Activated effector memory CD4-positive, alpha-beta T cell treated with Interleukin-2 at 50 U/mL for 16 hours (primary cell): ENCODE results near the gene SEZ6L.

ENCODE experiments used
- DNase-seq: peaks from one replicate; pipeline ENCODE4 v3.0.0-alpha.2; 2020

The SEZ6L gene

DNA sequence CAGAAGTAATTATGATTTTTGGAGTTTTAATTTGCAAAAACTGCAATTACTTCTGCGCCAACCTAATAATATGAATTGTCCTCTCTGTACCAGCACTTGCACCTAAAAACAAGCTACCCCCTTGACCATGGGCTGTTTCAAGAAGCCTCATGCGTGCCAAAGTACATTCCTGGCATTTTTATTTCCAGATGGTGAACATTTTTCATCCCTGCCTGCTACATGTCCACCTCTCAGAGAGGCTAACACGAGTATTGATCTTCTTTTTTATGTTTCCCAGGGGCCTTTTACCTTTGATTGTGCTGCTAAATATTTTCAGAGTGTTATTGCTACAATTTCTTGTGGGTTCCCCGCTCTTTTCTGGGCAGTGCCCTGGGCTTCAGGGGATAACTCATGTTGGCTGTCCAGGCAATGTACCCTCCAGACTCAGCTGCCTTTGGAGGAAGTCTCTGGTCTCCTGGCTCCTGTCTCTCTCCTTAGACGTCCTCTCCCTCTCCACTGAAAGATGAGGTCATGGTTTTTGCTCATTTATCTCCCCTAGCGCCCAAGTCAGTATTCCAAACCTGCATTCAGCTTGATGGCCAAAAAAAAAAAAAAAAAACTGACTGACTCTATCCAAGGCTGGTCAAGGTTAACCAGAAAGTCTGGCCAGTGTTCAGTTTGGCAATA lies 173.6 kb downstream of the SEZ6L start:
- no peak for DNase-seq

DNA sequence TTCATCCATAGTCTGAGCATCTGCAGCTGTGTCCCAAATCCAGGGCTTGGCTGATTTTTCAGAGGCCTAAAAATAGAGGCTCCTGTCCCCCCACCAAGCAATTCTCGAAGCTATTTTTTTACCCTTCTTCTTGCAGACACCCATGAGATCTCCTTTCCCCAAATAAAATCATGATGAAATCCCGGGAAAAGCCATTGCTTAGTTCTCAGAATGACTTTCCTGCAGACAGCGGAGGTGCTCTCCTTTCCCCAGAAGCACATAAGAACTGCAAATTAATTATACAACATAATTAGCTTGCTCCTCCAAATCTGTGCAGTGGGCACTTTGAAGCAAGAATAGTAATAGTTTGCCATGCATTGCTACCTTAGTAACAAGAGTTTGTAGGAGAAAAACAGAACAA lies 176.2 kb downstream of the SEZ6L start:
- no peak for DNase-seq

GRCh38 chr22:26348810-26349526 lies 179.7 kb downstream of the SEZ6L start:
- DNase-seq: no peak

GRCh38 chr22:26354707-26355106 lies 185.4 kb downstream of the SEZ6L start:
- DNase-seq: no peak

DNA sequence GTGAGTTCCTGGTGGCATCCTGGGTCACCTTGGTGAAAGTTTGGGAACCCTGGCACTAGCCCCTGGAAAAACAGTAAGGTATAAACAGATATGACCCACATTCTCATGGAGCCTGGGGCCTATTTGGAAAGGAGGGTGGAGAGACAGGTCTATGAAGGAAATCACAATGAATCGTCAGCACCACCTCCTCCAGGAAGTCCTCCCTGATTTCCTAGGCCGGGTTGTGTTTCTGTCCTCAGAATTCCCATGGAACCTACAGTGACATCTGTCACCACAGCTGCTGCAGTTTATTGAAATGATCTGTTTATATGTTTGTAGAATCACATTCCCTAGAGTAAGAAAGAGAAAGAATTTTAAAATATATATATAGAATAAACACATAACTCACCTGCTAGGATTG lies 188.0 kb downstream of the SEZ6L start:
- no peak for DNase-seq

- no peak for DNase-seq
These were observed 188.6 kb downstream of the SEZ6L start for GRCh38 chr22:26357813-26358212.

- DNase-seq: no peak
These were observed 189.9 kb downstream of the SEZ6L start for GRCh38 chr22:26359156-26359555.

- peak; percentile 41 for DNase-seq
These were observed 191.1 kb downstream of the SEZ6L start for GRCh38 chr22:26360169-26360885.

DNA sequence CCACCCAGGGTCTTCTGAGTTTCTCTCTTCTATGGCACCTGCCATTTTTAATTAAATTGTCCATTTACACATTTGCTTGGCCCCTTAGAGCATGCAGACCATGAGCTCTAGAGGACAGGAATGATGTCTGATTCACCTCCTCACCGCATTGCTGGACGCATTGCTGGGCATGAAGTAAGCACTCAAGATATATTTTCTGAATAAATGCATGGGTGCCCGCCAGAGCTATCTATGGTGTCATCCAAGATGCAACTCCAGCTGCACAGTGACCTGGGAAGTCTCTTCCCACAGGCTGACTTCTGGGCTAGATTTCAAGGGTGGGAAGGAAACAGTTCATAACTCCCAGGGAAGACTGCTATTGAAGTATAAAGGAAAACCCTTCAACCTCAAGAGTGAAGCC lies 193.2 kb downstream of the SEZ6L start:
- DNase-seq: no peak

DNA sequence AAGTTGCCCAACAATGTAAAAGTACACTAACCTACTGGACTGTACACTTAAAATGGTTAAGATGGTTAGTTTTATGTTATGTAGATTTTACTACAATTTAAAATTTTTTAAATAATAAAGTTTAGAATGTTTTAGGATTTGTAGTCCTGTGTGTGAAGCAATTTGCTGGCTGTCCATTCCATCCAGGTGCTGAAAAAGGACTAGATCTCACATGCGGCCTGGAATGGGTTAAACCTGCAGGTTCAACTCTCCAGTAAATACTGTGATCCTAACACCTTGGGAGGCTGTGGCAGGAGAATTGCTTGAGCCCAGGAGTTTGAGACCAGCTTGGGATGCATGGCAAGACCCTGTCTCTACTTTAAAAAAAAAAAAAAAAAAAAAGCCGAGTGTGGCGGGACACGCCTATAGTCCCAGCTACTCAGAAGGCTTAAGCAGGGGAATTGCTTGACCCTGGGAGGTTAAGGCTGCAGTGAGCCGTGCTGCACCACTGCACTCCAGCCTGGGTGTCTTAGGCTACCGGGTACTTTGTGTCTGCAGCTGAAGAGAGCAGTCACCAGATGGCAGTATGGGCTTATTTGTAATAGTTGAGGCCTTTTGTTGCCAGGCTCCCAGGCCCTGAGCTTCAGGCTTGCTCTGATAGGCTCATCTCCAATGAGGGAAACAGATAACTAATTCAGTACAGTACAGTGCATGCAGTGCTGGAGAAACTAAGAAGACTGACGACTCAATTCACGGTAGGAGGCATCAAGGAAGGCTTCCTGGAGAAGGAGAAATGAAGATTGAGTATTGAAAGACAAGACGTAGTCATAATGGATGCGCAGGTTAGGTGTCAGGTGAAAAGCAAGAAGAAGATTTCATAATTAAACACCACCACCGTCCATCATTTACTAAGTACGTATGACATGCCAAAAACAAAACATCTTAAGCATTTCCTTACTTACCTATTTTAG lies 195.1 kb downstream of the SEZ6L start:
- peak; percentile 16 for DNase-seq

- peak; percentile 26 for DNase-seq
These were observed 198.4 kb downstream of the SEZ6L start for GRCh38 chr22:26367402-26368245.

- DNase-seq: no peak
These were observed 203.6 kb downstream of the SEZ6L start for GRCh38 chr22:26372890-26373289.

DNA sequence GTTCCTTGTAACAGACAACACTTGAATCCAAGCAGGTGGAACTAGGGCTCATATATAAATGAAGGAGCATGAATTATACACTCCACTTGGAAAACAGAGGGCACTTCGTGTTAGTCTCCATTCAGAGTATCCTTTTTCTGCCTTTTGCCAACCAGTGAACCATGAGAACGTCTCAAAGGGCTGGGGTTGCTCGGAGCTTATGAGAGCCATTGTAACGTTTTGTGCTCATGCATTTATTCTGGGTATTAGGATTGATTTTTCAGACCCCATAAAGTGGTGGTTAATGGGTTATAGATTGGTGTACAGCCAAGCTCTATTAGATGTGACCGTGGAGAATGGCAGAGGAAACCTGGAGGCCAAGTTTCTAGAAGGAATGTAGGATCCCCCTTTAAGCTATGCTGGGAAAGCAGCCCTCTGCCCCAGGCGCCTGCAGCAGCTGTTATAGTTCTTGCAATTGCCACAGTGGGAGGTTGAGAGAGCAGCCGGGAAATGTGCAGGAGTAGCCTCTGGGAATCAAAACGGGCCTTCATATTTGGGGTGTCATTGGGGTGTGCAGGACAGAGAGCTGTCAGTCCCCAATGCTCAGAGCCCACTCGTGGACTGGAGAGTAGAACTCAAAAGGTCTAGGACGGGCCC lies 205.2 kb downstream of the SEZ6L start:
- no peak for DNase-seq

- no peak for DNase-seq
These were observed 208.0 kb downstream of the SEZ6L start for GRCh38 chr22:26377170-26377830.

DNA sequence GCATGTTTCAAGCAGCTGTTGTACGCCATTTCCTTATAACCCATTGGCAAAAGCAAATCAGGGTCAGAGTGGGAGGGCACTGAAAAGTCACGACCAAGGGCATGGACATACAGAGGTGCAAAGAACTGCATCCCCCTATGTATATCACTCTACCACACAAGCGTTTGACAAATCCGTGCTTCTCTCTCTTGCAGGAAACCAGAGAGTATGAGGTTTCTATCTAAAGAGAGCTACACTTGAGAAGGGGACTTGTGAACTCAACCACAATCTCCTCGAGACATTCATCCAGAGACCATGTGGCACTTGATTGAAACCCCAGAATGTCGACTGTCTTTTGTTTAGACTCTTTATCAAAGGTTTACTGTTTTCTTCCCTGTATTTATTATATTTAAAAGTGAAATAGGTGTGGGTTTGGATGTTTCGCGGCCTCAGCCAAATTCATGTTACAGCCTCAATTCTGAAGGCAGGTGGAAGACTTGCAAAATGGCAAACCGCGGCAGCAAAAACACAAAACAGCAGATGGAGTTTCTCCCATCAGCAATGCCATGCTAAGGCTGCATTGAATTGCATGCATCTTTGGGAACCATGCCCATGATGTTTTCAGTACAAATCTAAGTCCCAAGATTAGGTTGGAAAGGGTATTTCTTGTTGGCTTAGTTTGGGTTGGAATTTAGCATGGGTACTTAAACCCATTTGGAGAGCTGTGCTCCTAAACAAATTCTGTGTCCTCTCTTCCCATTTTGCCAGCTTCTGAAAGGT lies 211.0 kb downstream of the SEZ6L start:
- DNase-seq: no peak

DNA sequence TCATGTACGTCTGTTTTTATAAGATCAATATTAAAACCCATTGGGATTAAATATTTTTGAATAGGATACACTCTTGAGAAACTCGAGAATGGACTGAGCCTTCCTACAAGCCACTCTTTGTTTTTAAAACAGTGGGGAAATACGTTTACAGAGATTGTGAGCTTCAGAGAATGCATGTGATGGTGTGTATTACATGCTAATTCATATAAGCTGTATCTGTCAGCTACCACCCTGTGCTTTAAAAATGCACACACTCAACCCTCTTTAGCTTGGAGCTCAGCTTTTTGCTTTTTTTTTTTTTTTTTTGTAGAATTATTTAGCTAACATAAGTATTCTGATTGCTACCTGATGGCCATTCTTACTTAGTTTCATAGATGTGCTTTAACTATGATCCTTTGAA lies 213.5 kb downstream of the SEZ6L start:
- DNase-seq: no peak

DNA sequence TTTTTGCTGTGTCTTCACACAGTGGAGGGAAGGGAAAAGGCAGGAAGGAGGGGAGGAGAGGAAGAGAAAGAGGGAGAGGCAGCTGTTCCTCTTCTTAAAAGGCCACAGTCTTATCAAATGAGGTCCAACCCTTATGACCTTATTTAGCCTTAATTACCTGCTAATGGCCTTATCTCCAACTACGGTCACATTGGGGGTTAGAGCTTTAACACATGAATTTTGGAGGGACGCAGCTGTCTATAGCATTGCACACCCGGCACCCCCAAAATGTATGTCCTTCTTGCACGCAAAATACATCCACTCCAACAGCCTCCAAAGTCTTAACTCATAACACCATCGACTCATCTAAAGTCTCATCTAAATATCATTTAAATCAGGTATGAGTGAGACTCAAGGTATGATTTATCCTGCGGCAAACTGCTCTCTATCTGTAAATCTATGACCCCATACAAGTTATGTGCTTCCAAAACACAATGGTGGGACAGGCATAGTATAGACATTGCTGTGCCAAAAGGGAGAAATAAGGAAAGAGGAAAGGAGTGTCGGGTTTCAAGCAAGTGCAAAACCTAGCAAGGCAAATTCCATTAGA lies 214.8 kb downstream of the SEZ6L start:
- no peak for DNase-seq

GRCh38 chr22:26385164-26385563 lies 215.9 kb downstream of the SEZ6L start:
- no peak for DNase-seq

DNA sequence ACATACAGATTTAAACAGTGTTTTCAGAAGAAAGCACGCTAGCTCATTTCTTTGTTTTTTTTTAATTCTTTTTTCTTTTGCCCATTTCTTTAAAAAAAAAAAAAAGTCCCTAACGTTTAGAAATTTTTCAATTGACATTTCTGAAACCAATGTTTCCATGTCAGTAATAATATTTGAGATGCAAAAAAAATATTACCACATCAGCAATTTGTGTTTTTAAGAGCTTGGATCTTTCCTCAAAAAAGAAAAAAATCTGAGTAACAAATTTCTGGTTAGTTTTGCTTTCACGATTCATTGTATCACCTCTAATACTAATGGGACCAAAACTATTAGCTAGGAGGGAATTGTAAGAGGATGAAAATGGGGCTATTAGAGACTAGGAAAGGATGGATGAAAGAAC lies 219.9 kb downstream of the SEZ6L start:
- DNase-seq: no peak

DNA sequence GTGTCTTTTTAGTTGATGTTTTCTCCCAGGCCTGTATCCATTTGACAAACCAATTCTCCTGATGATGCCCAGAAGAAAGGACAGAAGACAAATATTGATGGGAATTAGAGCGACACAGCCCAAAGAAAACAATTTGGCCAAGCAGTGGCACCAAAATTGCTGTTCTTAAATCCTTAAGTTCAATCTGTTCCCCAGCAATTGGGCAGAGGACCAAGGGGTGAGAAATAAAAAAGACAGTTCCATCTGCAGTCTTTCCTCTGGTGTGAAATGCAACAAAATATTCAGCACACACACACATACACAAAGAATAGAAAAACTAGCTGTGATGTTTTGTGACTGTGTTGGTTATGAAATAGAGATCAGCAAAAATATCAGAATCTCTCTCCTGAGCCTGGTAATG lies 221.8 kb downstream of the SEZ6L start:
- no peak for DNase-seq
